K562 (cell line): ENCODE results near the gene ISG20L2. TPM values are rescaled to one million over a fixed set of nuclear protein-coding genes. Genes with fewer than 3 reads are reported as not detected.
A peak's percentile ranks its signal among the peaks of the same experiment; 100 is the strongest.
"Not testable (repeated sequence)": the region's sequence is repeated elsewhere in the genome, so short reads cannot be mapped to it uniquely, and the experiment has no call there.

Experiments used
- ATAC-seq: fragments of 200-7000 bp; cut with Tn5 transposase; 3 replicates; pipeline ENCODE4 v1.9.1; 2020; ENCODE audit warnings: moderate library complexity
- BruUV-seq: library from RNA; stranded (reverse); fragments of 400-500 nt; replicated peaks from 2 replicates; lab custom pipeline; 2021; lab: Mats Ljungman, UMichigan
- CTCF ChIA-PET: fragments of 300-600 bp; formaldehyde crosslinking; extraction: SDS; loops from one replicate; lab custom pipeline; 2021; ENCODE audit warnings: low intra/inter-chr PET ratio; lab: Yijun Ruan, JAX
- POLR2A ChIA-PET: fragments of 300-600, 350-650 bp; sonication (Branson Sonifier 250); formaldehyde crosslinking; extraction: SDS; loops from one replicate; lab custom pipeline; 2021; ENCODE audit warnings: antibody characterized with exemption, inconsistent platforms; lab: Yijun Ruan, JAX
- DNase-seq, 4 experiments: peaks; one replicate each; pipeline versions ENCODE4 v3.0.0 to v3.0.0-alpha.2; 2011 to 2018; ENCODE audit warnings: low spot score in 3 of 4, mixed read lengths in 3 of 4; ENCODE audit errors: extremely low read depth in 1 of 4
- FAIRE-seq: peaks from 2 replicates; lab custom pipeline; 2011; peaks lifted over from hg19 to GRCh38; lab: Jason Lieb, UNC
- H2AFZ ChIP-seq: 2 replicates; pipeline ENCODE4 v1.6.0; 2011; ENCODE audit warnings: low read depth, low read length, control low read depth, inconsistent platforms
- H3K27ac ChIP-seq: fragments of 200-600 bp; 3 replicates; pipeline ENCODE4 v1.8.0; 2011; ENCODE audit warnings: low read depth, mild to moderate bottlenecking, control low read depth, inconsistent platforms, low read length, moderate library complexity, mixed read lengths; ENCODE audit errors: extremely low read depth
- H3K27me3 ChIP-seq, 2 experiments: fragments of 300-600 bp in 1 of 2; 2 replicates in 1 of 2; 3 replicates in 1 of 2; pipeline versions ENCODE4 v1.6.0 to v1.8.0; 2011; ENCODE audit warnings: inconsistent platforms in 2 of 2, low read length in 2 of 2, mild to moderate bottlenecking in 1 of 2, mixed read lengths in 1 of 2, moderate library complexity in 1 of 2; ENCODE audit not compliant: control insufficient read depth in 2 of 2, insufficient read depth in 2 of 2
- H3K36me3 ChIP-seq: fragments of 300-600 bp; 3 replicates; pipeline ENCODE4 v1.8.0; 2011; ENCODE audit warnings: mild to moderate bottlenecking, low read length, inconsistent platforms; ENCODE audit not compliant: control insufficient read depth, insufficient read depth
- H3K4me1 ChIP-seq, 2 experiments: fragments of 200-600 bp in 1 of 2; replicated peaks in 1 of 2; 2 replicates in 1 of 2; 3 replicates in 1 of 2; pipeline versions ENCODE4 v1.5.1 to v1.8.0; 2011; ENCODE audit warnings: inconsistent platforms in 2 of 2, low read length in 2 of 2, mild to moderate bottlenecking in 1 of 2, mixed read lengths in 1 of 2, moderate library complexity in 1 of 2; ENCODE audit not compliant: control insufficient read depth in 2 of 2, insufficient read depth in 2 of 2
- H3K4me2 ChIP-seq: 2 replicates; pipeline ENCODE4 v1.6.1; 2011; ENCODE audit warnings: low read length, control low read depth, inconsistent platforms, mixed read lengths; ENCODE audit not compliant: insufficient read depth
- H3K4me3 ChIP-seq: fragments of 200-600 bp; sonication (generic), shearing (Covaris generic); 2 replicates; pipeline ENCODE4 v1.5.1; 2016; ENCODE audit warnings: control low read depth, inconsistent platforms
- H3K79me2 ChIP-seq: fragments of 200-600 bp; 3 replicates; pipeline ENCODE4 v1.8.0; 2011; ENCODE audit warnings: low read length, inconsistent platforms; ENCODE audit not compliant: control insufficient read depth, insufficient read depth
- H3K9ac ChIP-seq, 2 experiments: 2 replicates each; pipeline versions ENCODE4 v1.6.0 to v1.6.1; 2011; ENCODE audit warnings: low read depth in 2 of 2, low read length in 2 of 2, control low read depth in 1 of 2, inconsistent platforms in 1 of 2, mild to moderate bottlenecking in 1 of 2, mixed read lengths in 1 of 2; ENCODE audit not compliant: insufficient read depth in 1 of 2
- H3K9me1 ChIP-seq: one replicate; pipeline ENCODE4 v1.6.0; 2011; ENCODE audit warnings: inconsistent platforms, mild to moderate bottlenecking, low read length, moderate library complexity; ENCODE audit not compliant: control insufficient read depth, insufficient read depth
- H3K9me3 ChIP-seq: replicated peaks from 2 replicates; pipeline ENCODE4 v1.5.1; 2011; ENCODE audit warnings: low read depth, low read length, inconsistent platforms; ENCODE audit not compliant: control insufficient read depth, insufficient read depth
- H4K20me1 ChIP-seq: replicated peaks from 2 replicates; pipeline ENCODE4 v1.6.1; 2011; ENCODE audit warnings: low read length, inconsistent platforms, mixed read lengths; ENCODE audit not compliant: control insufficient read depth, insufficient read depth
- CBFA2T2 ChIP-seq: fragments of 450-650 bp; conservative IDR thresholded peaks from 2 replicates; pipeline ENCODE4 v1.6.1; 2017; ENCODE audit warnings: mild to moderate bottlenecking
- CBFA2T3 ChIP-seq: fragments of 450-650 bp; IDR thresholded peaks from 2 replicates; pipeline ENCODE4 v1.6.1; 2017
- CEBPG ChIP-seq, 3 experiments: fragments of 200-800 bp in 1 of 3; sonication (Bioruptor generic) in 1 of 3; sonication (generic) in 1 of 3; formaldehyde crosslinking in 1 of 3; IDR thresholded peaks in 2 of 3; conservative IDR thresholded peaks in 1 of 3; 2 replicates each; pipeline versions ENCODE4 v1.6.1 to v1.8.0; 2016 to 2022; ENCODE audit warnings: missing compliant biosample characterization in 2 of 3, missing genetic modification characterization in 2 of 3, mild to moderate bottlenecking in 1 of 3, missing genetic modification reagents in 1 of 3
- CXXC5 ChIP-seq: fragments of 250-450 bp; sonication (Bioruptor Pico); IDR thresholded peaks from 2 replicates; pipeline ENCODE4 v1.8.0; 2022; ENCODE audit warnings: inconsistent platforms, mild to moderate bottlenecking, moderate library complexity
- DPF2 ChIP-seq: fragments of 450-650 bp; IDR thresholded peaks from 2 replicates; pipeline ENCODE4 v1.6.1; 2016
- MTA2 ChIP-seq: fragments of 450-650 bp; IDR thresholded peaks from 2 replicates; pipeline ENCODE4 v1.6.1; 2016; ENCODE audit warnings: low read depth
- NCOR1 ChIP-seq: fragments of 450-650 bp; IDR thresholded peaks from 2 replicates; pipeline ENCODE4 v1.6.1; 2016; ENCODE audit warnings: mild to moderate bottlenecking, moderate library complexity
- SMARCA4 ChIP-seq: fragments of 450-650 bp; IDR thresholded peaks from 2 replicates; pipeline ENCODE4 v1.6.1; 2016
- TARDBP ChIP-seq: fragments of 450-650 bp; IDR thresholded peaks from 2 replicates; pipeline ENCODE4 v1.6.1; 2016
- ZNF512 ChIP-seq: IDR thresholded peaks from 2 replicates; pipeline ENCODE4 v1.6.1; 2016; ENCODE audit warnings: missing genetic modification characterization, missing compliant biosample characterization
- ZNF586 ChIP-seq: fragments of 450-650 bp; formaldehyde crosslinking; conservative IDR thresholded peaks from 2 replicates; pipeline ENCODE4 v1.4.0; 2020; ENCODE audit warnings: mild to moderate bottlenecking, moderate library complexity
- WGBS: fragments of 100-300 bp; shearing (Covaris generic); methylation state at CpG from one replicate; pipeline ENCODE4 v1.1.6; 2016; ENCODE audit warnings: low coverage, mixed read lengths; ENCODE audit not compliant: insufficient coverage; ENCODE audit errors: missing lambda C conversion rate; 5-methylcytosine and 5-hydroxymethylcytosine counted together
- in situ Hi-C: fragments of 300-500 bp; cut with MboI; formaldehyde crosslinking; loops from 4 replicates; pipeline ENCODE4 v1.15.0; 2018; ENCODE audit warnings: inconsistent platforms, mixed read lengths
- intact Hi-C: fragments of 100-400 bp; cut with micrococcal nuclease; formaldehyde crosslinking; loops from 2 replicates; pipeline ENCODE4 v1.14.2; 2022
- polyA plus RNA-seq, 8 experiments: library from polyadenylated mRNA; depleted of rRNA in 4 of 8; stranded (reverse) in 5 of 8; unstranded in 3 of 8; fragments of >200 nt; fragmentation: Nextera tagmentation in 2 of 8; fragmentation: Illumina TruSeq in 1 of 8; extraction: Ambion mirVana in 2 of 8; extraction: Trizol in 1 of 8; gene quantifications; 2 replicates each; pipeline versions ENCODE4 v1.2.1 to v1.2.3, GENCODE V29; 2011 to 2014; ENCODE audit warnings: inconsistent platforms in 1 of 8, missing spikeins in 1 of 8
- total RNA-seq, 7 experiments: library from RNA; depleted of rRNA in 6 of 7; stranded (reverse); fragments of >200 nt in 6 of 7; fragmentation: Illumina TruSeq in 2 of 7; extraction: Trizol in 2 of 7; gene quantifications; 2 replicates each; pipeline versions ENCODE4 v1.2.1 to v1.2.3, GENCODE V29; 2011 to 2021; ENCODE audit warnings: low replicate concordance in 1 of 7
- TF ChIP-seq, protein P1 (sequence below): sonication (generic); formaldehyde crosslinking; IDR thresholded peaks from 2 replicates; pipeline ENCODE4 v1.8.1; 2023; ENCODE audit warnings: mild to moderate bottlenecking, missing genetic modification reagents

ISG20L2 gene
- total and polyA plus RNA-seq, 9 of the 15 experiments (the other 6 are each of a cell fraction or from before 2014, with no cell fraction given) = 21.3 to 130 (median 50.3) TPM

DNA sequence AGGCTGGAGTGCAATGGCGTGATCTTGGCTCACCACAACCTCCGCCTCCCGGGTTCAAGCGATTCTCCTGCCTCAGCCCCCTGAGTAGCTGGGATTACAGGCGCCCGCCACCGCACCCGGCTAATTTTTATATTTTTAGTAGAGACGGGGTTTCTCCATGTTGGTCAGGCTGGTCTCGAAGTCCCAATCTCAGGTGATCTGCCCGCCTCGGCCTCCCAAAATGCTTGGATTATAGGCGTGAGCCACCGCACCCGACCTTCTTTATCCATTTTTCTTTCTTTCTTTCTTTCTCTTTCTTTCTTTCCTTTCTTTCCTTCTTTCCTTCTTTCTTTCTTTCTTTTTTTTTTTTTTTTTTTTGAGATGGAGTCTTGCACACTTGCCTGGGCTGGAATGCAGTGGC is 36.6 kb upstream of the ISG20L2 start:
- POLR2A ChIA-PET = interaction anchor here (3.2 kb wide), 1 partner anchor 8 kb away, joined by 27 read pairs; no protein-coding TSS in a partner anchor
- Histone ChIP-seq H3K4me1 (peaks cover 17 to 19% of the 10 kb centered on the region in 2 experiments; a peak in 4 of 5 replicates), H3K79me2 (peaks cover 41% of the 10 kb centered on the region)
- BruUV-seq, FAIRE-seq, H4K20me1 ChIP-seq, H3K36me3 ChIP-seq, H3K9me3 ChIP-seq, CTCF ChIA-PET, H3K4me2 ChIP-seq, H3K9me1 ChIP-seq, intact Hi-C loops, H3K9ac ChIP-seq, H2AFZ ChIP-seq, H3K4me3 ChIP-seq, DNase-seq, ATAC-seq, H3K27me3 ChIP-seq, H3K27ac ChIP-seq: not testable (repeated sequence)
- WGBS = 89% methylated on average over 8 of the region's 15 CpGs
- TF ChIP-seq MTA2 = 0 out of 2 replicates have a peak, but pooled peaks have one; percentile 7
- TF ChIP-seq ZNF512 = peak; percentile 61; the same call in 1 of the 2 replicates
- in situ Hi-C loops = loop anchor here (5.0 kb wide), 1 partner anchor 38 kb away; the partner anchor contains the start of genes ISG20L2 and METTL25B

GRCh38 chr1:156760796-156761104 is 32.2 kb upstream of the ISG20L2 start:
- Histone ChIP-seq H3K4me2 (no peak overlapping the region), H4K20me1 (no peaks in the 10 kb centered on the region), H3K9me1 (no peaks in the 10 kb centered on the region), H3K36me3 (no peaks in the 10 kb centered on the region), H3K4me3 (no peak overlapping the region), H3K27me3 (no peaks in the 10 kb centered on the region), H3K79me2 (peaks cover 4% of the 10 kb centered on the region; the same call in 2 of the 3 replicates), H3K27ac (no peak overlapping the region; the same call in 2 of the 3 replicates), H3K9ac (no peak overlapping the region; a peak in 1 of 4 replicates), H3K4me1 (peaks cover 28 to 29% of the 10 kb centered on the region in 2 experiments; a peak in 4 of 5 replicates), H2AFZ (no peak overlapping the region), H3K9me3 (no peaks in the 10 kb centered on the region)
- in situ Hi-C loops (no loop called here), intact Hi-C loops (no loop called here)
- ATAC-seq (no peak), DNase-seq (no peak), FAIRE-seq (no peak)
- no TSS peak for BruUV-seq
- CTCF ChIA-PET = no interaction called here
- TF ChIP-seq TARDBP (no peak), SMARCA4 (0 out of 2 replicates have a peak, but pooled peaks have one; percentile 19), NCOR1 (0 out of 2 replicates have a peak, but pooled peaks have one; percentile 22), DPF2 (0 out of 2 replicates have a peak, but pooled peaks have one; percentile 8), CBFA2T3 (peak; percentile 66), ZNF586 (CRISPR knock-in tag) (no peak), CEBPG (CRISPR knock-in tag; IDR thresholded peaks at IDR 0.05) (no peak), CEBPG (tag; conservative IDR thresholded peaks at IDR 0.05 in 1 of 2, IDR thresholded peaks at IDR 0.05 in 1 of 2) (no peak), CXXC5 (0 out of 2 replicates have a peak, but pooled peaks have one; percentile 15), CBFA2T2 (peak; percentile 39; the same call in 1 of the 2 replicates)
- TF ChIP-seq, protein P1, sequence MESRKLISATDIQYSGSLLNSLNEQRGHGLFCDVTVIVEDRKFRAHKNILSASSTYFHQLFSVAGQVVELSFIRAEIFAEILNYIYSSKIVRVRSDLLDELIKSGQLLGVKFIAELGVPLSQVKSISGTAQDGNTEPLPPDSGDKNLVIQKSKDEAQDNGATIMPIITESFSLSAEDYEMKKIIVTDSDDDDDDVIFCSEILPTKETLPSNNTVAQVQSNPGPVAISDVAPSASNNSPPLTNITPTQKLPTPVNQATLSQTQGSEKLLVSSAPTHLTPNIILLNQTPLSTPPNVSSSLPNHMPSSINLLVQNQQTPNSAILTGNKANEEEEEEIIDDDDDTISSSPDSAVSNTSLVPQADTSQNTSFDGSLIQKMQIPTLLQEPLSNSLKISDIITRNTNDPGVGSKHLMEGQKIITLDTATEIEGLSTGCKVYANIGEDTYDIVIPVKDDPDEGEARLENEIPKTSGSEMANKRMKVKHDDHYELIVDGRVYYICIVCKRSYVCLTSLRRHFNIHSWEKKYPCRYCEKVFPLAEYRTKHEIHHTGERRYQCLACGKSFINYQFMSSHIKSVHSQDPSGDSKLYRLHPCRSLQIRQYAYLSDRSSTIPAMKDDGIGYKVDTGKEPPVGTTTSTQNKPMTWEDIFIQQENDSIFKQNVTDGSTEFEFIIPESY (CRISPR knock-in tag) = peak; percentile 65; the same call in 1 of the 2 replicates
- POLR2A ChIA-PET = interaction anchor here (1.1 to 1.5 kb wide), 2 partner anchors 9 to 16 kb away, joined by 4 to 6 read pairs; no protein-coding TSS in a partner anchor
- WGBS = 23% methylated on average over 4 of the region's 4 CpGs
